Stimulated activated CD4-positive, alpha-beta T cell treated with anti-CD3 and anti-CD28 coated beads, TNF-alpha, amount 100 ng/mL, for 1 hour (primary cell): Measurements from ENCODE around the gene PWWP2A.

Source experiments
- DNase-seq, 3 donors: peaks; one replicate each; pipeline ENCODE4 v3.0.0-alpha.2; 2020; ENCODE audit warnings: low read depth in 3 of 3, low spot score in 1 of 3

PWWP2A gene

DNA sequence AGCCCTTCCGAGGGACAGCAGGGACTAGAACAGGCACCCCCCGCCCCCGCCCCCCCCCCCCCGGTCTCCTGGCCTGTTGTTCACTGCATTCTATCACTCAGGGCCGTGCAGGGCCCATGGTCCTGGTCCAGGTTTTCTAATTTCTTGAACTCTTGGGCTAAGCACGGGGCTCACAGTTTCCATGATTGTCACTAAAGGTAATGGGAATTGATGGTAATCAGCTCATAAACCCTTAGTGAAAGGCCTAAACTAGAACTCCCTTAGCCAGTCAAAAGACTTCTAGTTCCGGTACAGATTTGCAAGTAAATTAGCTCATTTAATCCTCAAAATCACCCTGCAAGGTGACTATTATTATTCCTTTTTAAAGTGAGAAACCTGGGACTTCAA lies 14.7 kb upstream of the PWWP2A start:
- no peak for DNase-seq

DNA sequence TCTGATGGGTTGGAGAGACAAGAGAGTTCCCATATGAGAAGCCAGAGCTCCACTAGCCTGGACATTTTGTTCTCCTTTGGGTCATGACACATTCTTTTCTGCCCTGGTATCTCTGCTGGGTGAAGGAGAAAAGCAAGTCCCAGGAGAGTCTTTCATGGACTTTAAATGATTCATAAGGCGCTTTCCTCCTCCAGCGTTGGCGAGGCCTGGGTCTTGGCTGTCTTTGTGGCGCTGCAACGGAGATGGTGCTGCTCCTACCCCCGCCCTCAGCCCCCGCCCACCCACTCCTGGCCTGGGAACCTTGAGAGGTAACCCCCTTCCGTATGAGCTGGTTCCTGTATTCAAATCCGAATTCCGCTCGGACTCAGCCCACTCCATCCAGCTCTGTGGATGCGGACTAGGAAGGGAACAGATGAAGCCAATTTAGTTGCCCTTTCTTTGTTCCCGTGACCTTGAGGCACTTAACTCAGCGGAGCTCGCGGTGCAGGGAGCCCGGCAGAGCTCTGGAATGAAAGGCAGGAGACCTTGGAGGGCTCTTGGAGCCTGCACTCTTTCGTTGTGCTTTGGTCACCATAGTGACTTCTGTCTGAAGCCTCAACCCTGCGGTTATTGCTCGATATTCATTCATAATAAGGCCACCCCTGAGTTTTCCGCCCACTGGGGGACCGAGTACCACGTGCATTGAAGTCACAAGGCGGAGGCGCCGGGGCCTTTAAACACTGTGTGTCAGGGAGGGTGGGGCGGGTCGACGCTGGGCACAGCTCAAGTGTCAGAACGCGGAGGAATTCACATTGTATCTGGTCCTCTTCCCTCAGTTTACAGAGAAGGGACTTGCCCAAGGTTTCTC lies 14.0 kb upstream of the PWWP2A start:
- no peak for DNase-seq

DNA sequence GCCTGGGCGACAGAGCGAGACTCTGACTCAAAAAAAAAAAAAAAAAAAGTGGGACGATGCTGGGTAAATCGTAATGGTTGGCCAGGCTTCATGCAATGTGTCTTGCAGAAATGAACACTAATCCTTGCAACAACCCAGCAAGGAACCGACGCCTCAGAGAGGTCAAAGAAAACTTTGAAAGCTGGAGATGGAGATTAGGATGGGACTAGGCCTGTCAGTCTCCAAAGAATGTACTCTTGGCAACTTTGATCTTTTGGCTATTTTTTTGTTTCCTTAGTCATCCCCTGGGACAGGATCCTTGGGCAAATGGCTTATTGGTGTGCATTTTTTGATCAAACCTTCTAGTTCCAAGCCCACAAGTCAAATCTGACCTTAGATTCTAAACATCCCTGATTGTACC lies 10.6 kb upstream of the PWWP2A start:
- DNase-seq, result no peak

DNA sequence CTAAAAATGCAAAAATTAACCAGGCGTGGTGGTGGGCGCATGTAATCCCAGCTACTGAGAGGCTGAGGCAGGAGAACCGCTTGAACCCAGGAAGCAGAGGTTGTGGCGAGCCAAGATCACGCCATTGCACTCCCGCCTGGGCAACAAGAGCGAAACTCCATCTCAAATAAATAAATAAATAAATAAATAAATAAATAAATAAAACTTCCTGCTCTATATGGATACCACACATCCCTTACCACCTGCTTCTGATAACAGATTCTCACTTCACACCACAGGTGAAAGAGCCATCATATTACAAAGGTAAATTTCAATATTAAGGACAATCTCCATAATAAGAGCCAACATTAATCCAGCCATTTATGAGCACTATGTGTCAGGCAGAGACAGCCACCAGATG lies 9.4 kb upstream of the PWWP2A start:
- no peak for DNase-seq

DNA sequence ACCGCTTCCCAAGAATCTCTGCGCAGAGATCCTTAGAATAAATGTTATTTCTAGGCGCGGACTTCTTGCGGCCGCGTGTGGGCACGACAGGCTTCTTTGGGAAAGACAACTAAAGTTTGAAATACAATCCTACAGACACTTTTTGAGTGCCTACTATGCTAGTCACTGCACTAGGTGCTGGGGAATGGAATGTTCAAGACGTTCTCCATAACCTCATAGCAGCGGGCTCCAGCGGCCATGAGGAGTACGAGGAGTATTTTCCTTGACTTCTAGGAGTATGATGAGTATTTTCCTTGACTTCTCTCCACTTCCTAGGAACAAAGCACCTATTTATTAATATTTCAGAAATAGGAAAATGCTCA lies 636 bp upstream of the PWWP2A start:
- DNase-seq, result no peak

DNA sequence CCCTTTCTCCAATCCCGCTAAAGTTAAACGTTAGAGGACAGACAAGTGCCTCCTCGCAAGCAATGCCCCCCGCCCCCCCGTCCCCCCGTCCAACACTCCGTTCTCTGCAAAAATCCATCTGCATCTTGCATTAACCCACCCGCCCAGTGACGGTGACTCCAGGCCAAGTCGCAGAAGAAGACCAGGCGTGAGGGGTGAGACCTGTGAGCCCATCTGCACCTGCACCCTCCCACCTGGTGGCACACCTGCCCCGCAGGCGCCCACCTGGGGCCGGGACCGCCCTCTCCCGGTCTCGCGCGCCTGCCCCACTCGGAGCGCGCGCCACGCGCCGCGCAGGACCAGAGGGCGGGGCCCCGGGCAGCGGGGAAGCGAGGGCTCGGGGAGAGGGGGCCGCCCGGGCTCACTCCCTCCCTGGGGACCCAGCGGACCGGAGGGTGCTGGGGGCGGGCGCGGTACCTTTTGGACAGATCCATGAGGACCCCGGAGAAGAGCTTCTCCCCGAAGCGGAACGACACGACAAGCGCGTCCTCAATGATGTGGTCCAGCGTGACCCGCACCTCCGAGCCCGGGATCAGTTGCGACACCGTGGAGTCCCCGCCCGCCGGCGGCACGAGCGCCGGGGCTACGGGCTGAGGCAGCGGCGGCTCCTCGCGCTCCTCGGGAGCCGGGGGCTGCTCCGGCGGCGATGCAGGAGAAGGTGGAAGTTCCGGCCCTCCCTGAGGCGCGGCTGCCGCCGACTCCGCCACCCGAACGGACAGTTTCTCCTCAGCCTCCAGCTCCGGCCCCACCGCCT lies 705 bp downstream of the PWWP2A start:
- peak in 2 of 3 donors; percentile 18 to 32 for DNase-seq

DNA sequence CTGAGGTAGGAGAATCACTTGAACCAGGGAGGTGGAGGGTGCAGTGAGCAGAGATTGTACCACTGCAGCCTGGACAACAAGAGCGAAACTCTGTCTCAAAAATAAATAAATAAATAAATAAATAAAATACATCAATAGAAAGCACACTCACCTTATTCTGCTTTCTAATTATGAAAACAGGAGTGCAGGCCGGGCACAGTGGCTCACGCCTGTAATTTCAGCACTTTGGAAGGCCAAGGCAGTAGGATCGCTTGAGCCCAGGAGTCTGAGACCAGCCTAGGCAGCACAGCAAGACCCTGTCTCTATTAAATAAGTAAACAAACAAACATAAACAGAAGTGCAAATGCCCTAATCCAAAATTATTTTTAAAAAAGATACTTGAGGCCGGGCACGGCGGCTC lies 2.3 kb downstream of the PWWP2A start:
- no peak for DNase-seq

DNA sequence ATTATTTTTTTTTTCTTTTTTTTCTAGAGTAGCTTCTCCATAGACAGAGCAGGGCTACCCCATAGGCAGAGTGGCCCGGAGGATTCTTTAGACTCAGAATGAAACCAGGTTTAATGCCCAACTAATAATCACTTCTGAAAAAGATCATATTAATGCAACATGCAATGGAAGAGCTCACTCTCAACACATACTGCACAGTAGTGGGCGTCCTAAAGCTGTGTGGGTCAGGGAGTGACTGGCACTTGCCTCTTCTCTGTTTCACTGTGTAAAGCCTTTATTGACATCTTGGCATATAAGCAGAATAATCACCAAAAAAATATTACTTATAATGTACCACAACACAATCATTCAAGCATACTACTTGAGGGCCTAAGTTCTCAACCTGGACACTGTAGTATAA lies 11.1 kb downstream of the PWWP2A start:
- no peak for DNase-seq

DNA sequence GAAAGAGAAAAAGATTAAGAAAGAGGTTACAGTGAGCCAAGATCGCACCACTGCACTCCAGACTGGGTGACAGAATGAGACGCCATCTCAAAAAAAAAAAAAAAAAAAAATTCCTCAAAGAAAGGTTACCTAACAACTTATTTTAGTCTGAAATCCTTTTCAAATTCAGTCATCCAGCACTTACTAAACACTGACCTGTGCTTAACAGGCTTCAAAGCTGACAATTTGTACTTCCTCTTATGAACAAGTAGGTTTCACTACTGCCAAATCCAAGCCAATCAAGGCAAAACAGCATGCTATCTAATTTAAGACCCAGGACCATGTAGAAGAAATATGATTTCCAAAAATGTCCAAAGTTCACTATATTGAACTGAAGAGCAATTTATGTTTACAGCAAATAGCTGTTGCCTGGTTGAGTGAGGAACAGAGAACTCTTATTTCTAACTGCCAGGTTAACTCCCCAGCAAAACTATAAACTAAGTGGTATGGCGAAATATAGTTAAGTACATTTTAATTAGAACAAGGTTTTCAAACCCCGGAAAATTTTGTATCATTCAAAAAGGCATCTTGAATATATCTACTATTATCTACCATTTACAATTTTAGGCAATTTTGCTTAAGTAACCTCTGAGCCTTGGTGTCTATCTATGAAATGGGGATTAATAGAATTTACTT lies 13.4 kb downstream of the PWWP2A start:
- DNase-seq, result no peak

DNA sequence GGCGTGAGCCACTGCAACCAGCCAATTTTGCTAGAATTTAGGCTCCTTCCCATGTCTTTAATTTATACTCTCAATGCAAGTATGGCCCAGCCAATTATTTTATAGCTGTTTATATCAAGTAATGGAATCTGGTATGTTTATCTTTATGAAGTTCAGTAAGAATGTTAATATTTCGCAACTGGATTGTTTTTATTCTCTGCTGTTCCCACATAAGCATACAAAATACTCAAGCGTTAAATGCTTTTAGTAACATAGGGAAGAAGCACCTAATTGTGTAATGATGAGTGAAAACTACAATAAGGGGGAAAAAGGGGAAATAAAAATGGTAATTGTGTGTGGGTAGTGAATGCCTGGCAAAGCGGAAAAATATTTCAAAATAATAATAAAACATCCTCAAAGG lies 21.3 kb downstream of the PWWP2A start:
- no peak for DNase-seq

DNA sequence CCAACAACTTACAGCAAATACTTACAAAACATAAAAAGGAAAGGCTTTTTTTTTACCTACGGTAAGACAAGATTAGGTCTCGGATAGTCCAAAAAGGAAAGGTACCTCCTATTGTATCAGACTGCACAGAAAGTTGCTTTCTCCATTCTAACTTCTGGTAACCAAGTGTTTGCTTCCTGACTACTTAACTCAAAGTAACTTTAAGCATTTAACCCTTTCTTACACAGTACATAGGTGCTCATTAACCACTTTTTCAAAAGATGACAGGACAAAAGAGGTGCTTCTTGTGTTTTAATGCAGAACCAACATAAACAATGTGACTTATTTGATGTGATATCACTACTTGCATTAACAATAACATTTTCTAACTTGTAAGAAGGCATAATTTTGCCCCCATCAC lies 23.1 kb downstream of the PWWP2A start:
- no peak for DNase-seq

DNA sequence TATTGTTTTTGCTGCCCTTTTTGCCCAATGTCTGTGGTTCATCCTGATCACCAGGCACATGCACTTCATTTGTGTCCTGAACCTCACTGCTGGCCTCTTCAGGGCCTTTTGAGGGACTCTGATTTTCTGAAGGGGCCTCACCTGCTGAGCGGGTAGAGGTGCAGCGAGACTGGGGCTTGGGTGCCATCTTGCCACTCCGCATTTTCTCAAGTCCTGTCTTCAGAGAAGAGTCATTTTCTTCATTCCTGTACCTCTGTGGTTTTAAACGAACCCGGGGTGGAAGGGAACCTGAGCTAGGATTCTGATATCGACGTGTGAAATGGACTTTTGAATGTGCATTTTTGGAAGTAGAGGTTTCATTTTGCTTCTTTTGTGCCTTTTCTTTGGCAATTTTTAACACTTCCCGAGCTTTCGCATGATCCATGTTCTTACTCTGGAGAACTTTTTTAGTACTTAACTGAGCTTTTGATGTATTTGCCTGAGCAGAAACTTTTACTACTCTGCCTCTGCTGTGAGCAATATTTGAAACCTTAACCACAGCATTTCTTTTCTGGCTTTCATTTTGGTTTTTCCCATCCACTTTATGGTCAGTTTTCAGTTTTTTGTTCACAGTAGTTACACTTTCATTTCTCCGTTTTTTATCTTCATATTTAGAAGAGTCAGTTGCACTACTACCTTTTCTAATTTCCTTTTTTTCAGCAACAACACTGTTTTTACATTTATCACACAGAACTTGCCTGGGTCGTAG lies 26.1 kb downstream of the PWWP2A start:
- no peak for DNase-seq

DNA sequence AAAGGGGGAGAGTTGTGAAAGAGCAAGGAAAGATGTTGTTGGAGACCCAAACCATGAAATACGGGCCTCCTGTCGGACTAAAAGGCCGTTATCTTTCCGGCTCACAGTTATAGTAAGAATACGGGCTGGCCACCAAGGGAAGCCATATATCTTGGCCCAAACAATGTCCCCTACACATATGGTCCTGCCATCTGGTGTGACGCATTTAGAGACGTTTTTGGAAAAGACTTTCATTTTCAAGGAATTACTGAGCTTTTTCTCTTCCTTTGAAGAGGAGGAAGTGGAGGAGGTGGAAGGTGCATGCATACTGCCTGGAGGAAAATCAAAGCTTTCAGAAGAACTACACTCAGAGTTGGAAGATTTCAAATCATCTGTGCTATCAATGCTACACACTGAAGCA lies 26.7 kb downstream of the PWWP2A start:
- DNase-seq, result no peak

DNA sequence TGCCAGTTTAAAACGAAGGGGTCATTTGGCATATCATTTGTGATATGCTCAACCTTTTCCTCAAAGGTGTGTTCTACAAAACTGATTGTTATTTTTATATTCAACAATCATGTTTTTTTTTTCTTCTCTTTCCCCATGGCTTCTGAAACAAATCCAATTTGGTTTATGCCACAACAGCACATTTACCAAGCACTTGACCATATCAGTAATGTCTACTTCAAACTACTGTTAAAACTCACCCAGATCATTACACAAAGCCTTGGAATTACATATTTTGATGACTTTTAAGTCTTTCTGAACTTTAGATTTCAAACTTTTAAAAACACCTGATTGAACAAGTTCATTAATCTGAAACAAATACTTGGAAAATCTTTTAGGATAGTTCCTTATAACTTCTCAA lies 29.2 kb downstream of the PWWP2A start:
- DNase-seq, result no peak

DNA sequence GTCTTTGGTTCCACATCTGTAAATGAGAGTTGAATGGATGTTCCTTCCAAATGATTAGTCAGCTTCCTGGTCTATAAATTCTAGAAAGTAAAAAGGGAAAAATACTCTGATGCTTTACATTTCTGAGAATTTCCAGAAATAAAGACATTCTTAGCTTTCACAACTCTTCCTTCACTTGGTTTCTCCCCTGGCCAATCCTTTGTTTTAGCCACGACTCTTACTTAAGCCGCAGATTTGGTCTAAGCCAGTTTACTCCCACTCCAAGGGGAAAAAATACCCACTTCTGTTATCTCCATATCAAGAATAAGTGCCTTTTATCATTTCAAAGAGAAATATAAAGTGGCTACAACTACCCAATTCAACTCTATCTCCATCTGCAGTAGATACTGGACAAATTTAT lies 29.7 kb downstream of the PWWP2A start:
- no peak for DNase-seq

DNA sequence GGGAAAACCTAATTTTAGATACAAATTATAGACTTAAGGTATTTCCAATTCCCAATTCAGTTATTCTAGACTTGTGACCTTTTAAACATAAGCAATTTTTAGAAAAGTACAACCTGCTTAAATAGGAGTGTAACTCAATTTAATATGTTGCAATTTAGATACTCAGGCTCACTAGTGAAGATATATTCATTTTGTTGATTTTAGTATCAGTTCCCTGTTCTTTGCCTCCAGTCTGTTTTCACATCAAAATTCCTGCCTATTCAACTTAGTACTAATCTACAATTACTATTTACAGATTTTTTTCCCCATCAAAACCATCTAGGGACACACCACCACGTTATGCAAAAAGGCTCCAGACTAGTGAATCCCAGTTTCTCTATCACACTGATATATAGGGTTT lies 30.4 kb downstream of the PWWP2A start:
- DNase-seq, result no peak

DNA sequence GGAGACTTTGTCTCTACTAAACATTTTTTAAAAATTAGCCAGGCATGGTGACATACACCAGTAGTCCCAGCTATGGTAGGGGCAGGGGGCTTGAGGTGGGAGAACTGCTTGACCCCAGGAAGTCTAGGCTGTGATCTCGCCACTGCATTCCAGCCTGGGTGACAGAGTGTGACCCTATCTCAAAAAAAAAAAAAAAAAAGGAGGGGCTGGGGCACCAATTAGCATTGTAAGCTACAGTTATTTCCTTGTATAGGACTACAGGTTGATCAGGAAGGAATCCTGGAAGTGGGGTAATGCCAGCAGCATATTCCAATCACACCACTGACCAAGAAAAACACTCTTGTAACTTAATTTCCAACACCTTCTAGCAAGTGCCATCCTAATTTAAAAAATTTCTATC lies 32.1 kb downstream of the PWWP2A start:
- DNase-seq, result no peak

DNA sequence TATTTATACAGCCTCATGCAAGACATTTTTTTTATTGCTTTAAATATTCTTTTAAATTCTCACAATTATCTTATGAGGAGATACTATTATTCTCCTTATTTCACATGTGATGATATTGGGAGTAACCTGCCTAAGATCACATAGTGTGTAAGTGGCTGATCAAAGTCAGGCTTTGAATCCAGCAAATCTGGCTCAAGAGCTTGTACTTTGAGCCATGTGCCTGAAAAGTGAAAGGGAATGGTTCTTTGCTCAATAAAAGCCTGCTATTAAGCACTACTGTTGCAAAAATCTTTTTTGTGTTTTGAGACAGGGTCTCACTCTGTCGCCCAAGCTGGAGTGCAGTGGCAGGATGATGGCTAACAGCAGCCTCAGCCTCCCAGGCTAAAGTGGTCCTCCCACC lies 35.1 kb downstream of the PWWP2A start:
- no peak for DNase-seq

DNA sequence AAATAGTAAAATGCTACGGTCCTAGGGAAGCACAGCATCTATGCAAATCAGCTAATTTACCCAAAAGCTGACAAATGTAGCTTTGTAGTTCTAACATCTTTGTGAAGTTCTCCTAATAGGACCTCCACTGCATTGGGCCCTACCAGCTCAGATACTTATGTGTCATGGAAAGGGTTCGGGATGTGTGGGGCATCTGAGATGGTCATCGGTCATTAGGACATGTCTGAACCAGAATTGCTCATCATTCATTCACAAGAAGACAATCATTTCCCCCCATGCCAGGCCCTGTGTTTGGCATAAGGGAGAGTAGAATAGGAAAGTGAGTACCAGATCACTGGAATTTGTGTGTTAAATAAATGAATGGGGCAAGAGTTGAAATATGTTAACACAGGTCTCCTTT lies 35.7 kb downstream of the PWWP2A start:
- no peak for DNase-seq

DNA sequence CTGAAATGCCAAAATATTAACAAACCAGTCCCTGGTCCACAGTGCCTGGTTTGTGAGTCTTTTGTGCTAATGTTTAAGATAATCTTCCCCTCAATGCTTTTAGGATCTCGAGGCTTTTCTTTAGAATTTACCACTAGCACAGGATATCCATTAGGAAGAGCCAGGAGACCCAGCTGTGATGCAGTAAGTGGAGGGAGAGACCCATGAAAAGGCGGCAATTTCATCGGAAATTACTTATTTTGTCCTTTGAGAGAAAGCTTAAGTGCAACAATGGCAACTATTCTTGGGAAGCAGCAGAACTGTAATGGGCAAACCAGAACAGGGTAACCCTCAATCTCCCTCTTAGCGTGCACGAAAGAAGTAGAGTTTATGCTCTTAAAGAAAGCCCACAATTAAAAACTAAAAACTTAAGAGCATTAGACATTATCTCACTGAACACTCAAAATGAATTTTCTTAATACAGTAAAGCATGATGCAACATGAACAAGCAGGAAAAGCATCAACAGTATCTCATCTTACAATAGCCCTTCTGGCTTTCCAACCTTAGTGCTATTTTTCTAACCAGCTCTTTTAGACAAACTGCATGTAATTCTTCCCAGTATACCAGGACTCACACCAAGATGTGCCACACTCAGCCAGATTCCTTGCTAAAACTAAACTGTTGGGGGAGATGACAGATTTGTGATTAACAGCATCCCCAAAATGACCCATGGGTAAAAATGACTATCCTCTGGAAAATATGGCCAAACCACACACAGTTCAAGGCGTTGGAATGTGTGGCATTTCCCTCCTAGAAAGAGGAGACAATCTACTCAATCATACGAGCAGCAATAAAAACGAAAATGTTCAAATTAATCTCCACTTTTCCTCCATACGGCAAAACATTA lies 36.4 kb downstream of the PWWP2A start:
- no peak for DNase-seq
